ENCODE measurements around the gene KRTAP4-11.
"Not testable (repeated sequence)": the region's sequence is repeated elsewhere in the genome, so short reads cannot be mapped to it uniquely, and the experiment has no call there.

KRTAP4-11 gene

GRCh38 chr17:41117846-41118386, at the start of gene KRTAP4-11:
TSS of gene KRTAP4-11 (minus strand) at chr17:41118373. CDS start at chr17:41118315, 58 bp downstream.
- H3K27ac Mint-ChIP-seq, ATAC-seq, H3K9me3 Mint-ChIP-seq, H3K27me3 Mint-ChIP-seq, DNase-seq, H3K4me3 Mint-ChIP-seq: not testable (repeated sequence)
- H3K4me1 Mint-ChIP-seq = peaks cover 27% of the 10 kb centered on the region

DNA sequence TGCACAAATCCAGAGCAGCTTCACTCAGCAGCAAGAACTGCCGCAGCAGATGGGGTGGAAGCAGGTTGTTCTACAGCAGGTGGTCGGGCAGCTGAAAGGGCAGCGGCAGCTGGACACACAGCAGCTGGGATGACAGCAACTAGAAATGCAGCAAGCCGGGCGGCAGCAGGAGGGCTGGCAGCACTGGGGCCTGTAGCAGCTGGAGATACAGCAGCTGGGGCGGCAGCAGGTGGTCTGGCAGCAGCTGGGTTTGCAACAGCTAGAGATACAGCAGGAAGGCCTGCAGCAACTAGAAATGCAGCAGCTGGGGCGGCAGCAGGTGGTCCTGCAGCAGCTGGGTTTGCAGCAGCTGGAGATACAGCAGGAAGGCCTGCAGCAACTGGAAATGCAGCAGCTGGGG, 49.4 kb upstream of the KRTAP4-11 start:
- Mint-ChIP-seq H3K4me1 (no peaks in the 10 kb centered on the region), H3K4me3 (no peak overlapping the region), H3K9me3 (no peaks in the 10 kb centered on the region), H3K27me3 (no peaks in the 10 kb centered on the region), H3K27ac (no peak overlapping the region)
- no peak for ATAC-seq
- DNase-seq = no peak

- no peak for DNase-seq
- Mint-ChIP-seq H3K9me3 (no peaks in the 10 kb centered on the region), H3K27ac (no peak overlapping the region), H3K4me1 (no peaks in the 10 kb centered on the region), H3K4me3 (no peak overlapping the region), H3K27me3 (no peaks in the 10 kb centered on the region)
- ATAC-seq = no peak
Measured at GRCh38 chr17:41163828-41164227, 45.7 kb upstream of the KRTAP4-11 start.

GRCh38 chr17:41160648-41161047, 42.5 kb upstream of the KRTAP4-11 start, which contains the start of gene KRTAP4-4:
TSS of gene KRTAP4-4 (minus strand) at chr17:41160748. CDS start at chr17:41160691, 57 bp downstream.
- ATAC-seq = no peak
- no peak within 1 kb of the TSS for H3K4me3 Mint-ChIP-seq
- DNase-seq = no peak
- H3K9me3 Mint-ChIP-seq = no peaks in the 10 kb centered on the region
- peak within 1 kb of the TSS in 1 of 2 donors; percentile 15 for H3K27ac Mint-ChIP-seq
- H3K27me3 Mint-ChIP-seq = no peaks in the 10 kb centered on the region
- H3K4me1 Mint-ChIP-seq = no peaks in the 10 kb centered on the region

GRCh38 chr17:41160190-41160589, 42.0 kb upstream of the KRTAP4-11 start:
- H3K4me3 Mint-ChIP-seq, H3K27me3 Mint-ChIP-seq, H3K4me1 Mint-ChIP-seq, DNase-seq, H3K27ac Mint-ChIP-seq, H3K9me3 Mint-ChIP-seq, ATAC-seq: not testable (repeated sequence)

DNA sequence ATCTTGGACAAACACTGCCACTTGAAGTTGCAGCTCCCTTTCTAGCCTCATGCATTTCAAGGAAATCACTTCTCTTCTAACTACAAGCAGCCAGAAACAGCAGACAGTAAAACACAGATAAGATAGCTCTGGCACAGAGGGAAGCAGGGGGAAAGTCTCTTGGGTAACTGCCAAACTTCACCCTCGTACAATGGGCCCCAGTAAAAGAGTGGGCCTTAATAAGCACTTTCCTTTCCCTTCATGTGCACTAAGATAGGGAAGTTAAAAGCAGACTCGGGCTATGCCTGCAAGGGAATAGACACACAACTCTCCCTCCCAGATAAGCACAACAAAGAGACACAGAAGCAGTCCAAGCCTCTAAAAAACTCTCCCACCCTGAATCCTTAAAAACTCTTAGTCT, 35.7 kb upstream of the KRTAP4-11 start:
- DNase-seq = no peak
- Mint-ChIP-seq H3K4me3 (no peak overlapping the region), H3K27ac (no peak overlapping the region), H3K4me1 (no peaks in the 10 kb centered on the region), H3K27me3 (no peaks in the 10 kb centered on the region), H3K9me3 (no peaks in the 10 kb centered on the region)
- ATAC-seq = no peak

GRCh38 chr17:41151525-41151924, 33.4 kb upstream of the KRTAP4-11 start:
- Mint-ChIP-seq H3K4me1 (no peaks in the 10 kb centered on the region), H3K4me3 (no peak overlapping the region), H3K27me3 (no peaks in the 10 kb centered on the region), H3K27ac (no peak overlapping the region), H3K9me3 (no peaks in the 10 kb centered on the region)
- ATAC-seq (no peak), DNase-seq (no peak)

GRCh38 chr17:41150026-41150425, 31.9 kb upstream of the KRTAP4-11 start:
- ATAC-seq (no peak), DNase-seq (no peak)
- no peaks in the 10 kb centered on the region for H3K27me3 Mint-ChIP-seq
- H3K4me1 Mint-ChIP-seq = no peaks in the 10 kb centered on the region
- H3K4me3 Mint-ChIP-seq = no peak overlapping the region
- H3K27ac Mint-ChIP-seq = no peak overlapping the region
- no peaks in the 10 kb centered on the region for H3K9me3 Mint-ChIP-seq

DNA sequence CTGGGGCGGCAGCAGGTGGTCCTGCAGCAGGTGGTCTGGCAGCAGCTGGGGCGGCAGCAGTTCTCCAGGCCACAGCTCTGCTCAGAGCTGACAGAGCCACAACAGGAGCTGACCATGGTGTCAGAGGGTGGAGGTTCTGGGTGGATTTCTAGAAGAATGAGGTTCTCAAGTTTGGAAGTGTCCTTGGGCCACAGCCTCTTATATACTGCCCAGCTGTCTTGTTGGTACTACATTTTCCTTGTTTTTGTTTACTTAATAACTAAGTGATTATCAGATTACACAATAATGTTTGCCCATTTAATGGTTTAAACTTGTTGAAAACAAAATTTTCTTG, 31.4 kb upstream of the KRTAP4-11 start, which contains the start of gene KRTAP4-5:
TSS of gene KRTAP4-5 (minus strand) at position 174 of the 334 bp plus-strand sequence. CDS start at position 116, 58 bp downstream.
- H3K9me3 Mint-ChIP-seq = no peaks in the 10 kb centered on the region
- H3K4me1 Mint-ChIP-seq = no peaks in the 10 kb centered on the region
- no peak within 1 kb of the TSS for H3K4me3 Mint-ChIP-seq
- ATAC-seq (no peak), DNase-seq (no peak)
- H3K27ac Mint-ChIP-seq = no peak within 1 kb of the TSS
- no peaks in the 10 kb centered on the region for H3K27me3 Mint-ChIP-seq

- H3K27me3 Mint-ChIP-seq, H3K4me1 Mint-ChIP-seq, H3K9me3 Mint-ChIP-seq, DNase-seq, H3K4me3 Mint-ChIP-seq, ATAC-seq, H3K27ac Mint-ChIP-seq: not testable (repeated sequence)
Measured at GRCh38 chr17:41148971-41149651, 30.9 kb upstream of the KRTAP4-11 start.

GRCh38 chr17:41147531-41148204, 29.5 kb upstream of the KRTAP4-11 start:
- Mint-ChIP-seq H3K27ac (no peak overlapping the region), H3K27me3 (no peaks in the 10 kb centered on the region), H3K4me1 (no peaks in the 10 kb centered on the region), H3K4me3 (no peak overlapping the region), H3K9me3 (peaks cover 13% of the 10 kb centered on the region in 2 donors)
- ATAC-seq (no peak), DNase-seq (no peak)

DNA sequence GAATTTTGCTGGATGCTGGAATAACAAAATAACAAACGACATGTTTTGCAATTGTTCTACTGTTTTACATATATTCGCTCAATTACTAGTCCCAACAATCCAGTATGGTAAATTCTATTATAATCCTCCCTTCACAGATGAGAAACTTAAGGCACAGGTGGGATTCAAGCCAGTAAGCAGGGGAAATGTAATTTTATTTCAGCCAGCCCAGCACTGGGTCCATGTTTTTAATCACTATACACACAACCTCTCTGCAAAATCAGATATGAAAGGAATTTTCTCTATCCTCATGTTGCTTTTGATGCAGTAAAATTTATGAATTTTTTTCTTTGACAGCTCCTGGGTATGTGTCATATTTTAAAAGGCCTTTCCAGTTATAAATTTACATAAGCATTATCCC, 27.1 kb upstream of the KRTAP4-11 start:
- ATAC-seq (no peak), DNase-seq (no peak)
- no peak overlapping the region for H3K4me3 Mint-ChIP-seq
- H3K4me1 Mint-ChIP-seq = no peaks in the 10 kb centered on the region
- no peak overlapping the region for H3K27ac Mint-ChIP-seq
- H3K27me3 Mint-ChIP-seq = no peaks in the 10 kb centered on the region
- H3K9me3 Mint-ChIP-seq = peaks cover 23 to 26% of the 10 kb centered on the region in 2 donors

DNA sequence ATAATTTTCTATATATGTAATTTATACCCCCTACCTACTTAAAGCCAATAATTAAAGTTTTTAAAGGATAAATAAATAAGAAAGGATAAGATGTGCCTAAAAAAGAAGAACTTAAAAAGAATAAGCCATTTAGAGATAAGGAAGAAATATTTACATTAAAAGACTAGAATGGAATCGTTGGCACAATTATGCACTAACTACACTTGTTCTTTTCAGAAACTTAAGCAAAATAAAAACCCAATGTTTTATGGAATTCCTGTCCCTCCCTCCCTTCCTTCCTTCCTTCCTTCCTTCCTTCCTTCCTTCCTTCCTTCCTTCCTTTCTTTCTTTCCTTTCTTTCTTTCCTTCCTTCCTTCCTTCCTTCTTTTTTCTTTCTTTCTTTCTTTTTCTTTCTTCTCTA, 26.7 kb upstream of the KRTAP4-11 start:
- Mint-ChIP-seq H3K4me3 (no peak overlapping the region), H3K9me3 (peaks cover 23 to 30% of the 10 kb centered on the region in 2 donors), H3K4me1 (no peaks in the 10 kb centered on the region), H3K27ac (no peak overlapping the region), H3K27me3 (no peaks in the 10 kb centered on the region)
- DNase-seq (no peak), ATAC-seq (no peak)

DNA sequence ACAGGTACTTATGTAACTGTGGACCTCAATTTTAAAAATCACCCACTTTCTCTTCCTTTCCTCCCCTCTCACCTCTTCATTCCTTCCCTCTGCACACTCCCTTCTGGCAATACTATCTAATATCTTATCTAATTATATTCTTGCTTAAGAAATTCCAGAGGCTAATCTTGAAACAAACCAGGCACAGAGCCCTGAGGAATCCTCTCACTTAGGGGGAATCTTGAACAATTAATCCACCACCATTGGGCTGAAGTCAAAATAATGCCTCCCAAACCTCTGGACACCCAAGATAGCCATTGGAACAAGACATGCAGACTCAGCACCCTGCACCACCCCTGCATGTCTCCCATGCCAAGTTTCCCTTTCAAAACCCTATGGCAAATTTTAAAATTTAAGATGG, 23.2 kb upstream of the KRTAP4-11 start:
- no peak overlapping the region for H3K4me3 Mint-ChIP-seq
- peaks cover 28 to 43% of the 10 kb centered on the region in 2 donors for H3K9me3 Mint-ChIP-seq
- H3K4me1 Mint-ChIP-seq = no peaks in the 10 kb centered on the region
- DNase-seq (no peak), ATAC-seq (no peak)
- no peaks in the 10 kb centered on the region for H3K27me3 Mint-ChIP-seq
- H3K27ac Mint-ChIP-seq = no peak overlapping the region

DNA sequence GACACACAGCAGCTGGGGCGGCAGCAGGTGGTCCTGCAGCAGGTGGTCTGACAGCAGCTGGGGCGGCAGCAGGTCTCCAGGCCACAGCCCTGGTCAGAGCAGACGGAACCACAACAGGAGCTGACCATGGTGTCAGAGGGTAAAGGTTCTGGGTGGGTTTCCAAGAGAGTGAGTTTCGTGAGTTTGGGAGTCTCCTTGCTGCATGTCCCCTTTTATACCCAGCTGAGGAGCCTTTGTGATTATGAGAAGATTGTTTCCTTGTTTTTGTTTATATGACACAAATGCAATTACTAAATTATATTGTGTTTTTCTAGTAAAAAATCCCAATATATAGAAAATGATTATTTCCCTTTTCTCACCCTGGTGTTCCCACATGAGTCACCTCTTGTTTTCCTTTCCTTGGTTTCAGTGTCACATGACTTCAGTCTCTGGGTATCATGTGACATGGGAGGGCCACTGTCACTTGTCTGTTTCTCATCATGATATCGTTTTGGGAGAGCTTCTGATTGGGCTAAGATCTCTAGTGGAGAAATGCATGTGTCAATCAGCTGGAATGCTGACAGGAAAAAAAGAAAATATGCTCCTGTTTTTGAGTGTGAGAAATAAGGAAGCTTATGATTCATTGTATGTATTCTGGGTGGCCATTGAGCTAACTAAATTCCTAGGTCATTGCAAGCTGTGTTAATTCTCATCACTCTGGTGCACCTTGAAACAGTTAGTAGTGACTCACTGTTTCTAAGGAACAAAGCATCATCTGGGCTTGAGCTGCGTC, 22.4 kb upstream of the KRTAP4-11 start, which contains the start of gene KRTAP4-6:
TSS of gene KRTAP4-6 (minus strand) at position 185 of the 772 bp plus-strand sequence. CDS start at position 128, 57 bp downstream.
- Mint-ChIP-seq H3K27ac (no peak within 1 kb of the TSS), H3K27me3 (no peaks in the 10 kb centered on the region), H3K9me3 (peaks cover 28 to 43% of the 10 kb centered on the region in 2 donors), H3K4me3 (no peak within 1 kb of the TSS), H3K4me1 (no peaks in the 10 kb centered on the region)
- no peak for DNase-seq
- ATAC-seq = no peak
